ENCODE results near the gene SAMD14. TPM values are rescaled to one million over a fixed set of nuclear protein-coding genes. Genes with fewer than 3 reads are reported as not detected.

SAMD14 gene
- total and polyA plus RNA-seq, 10 of the 15 experiments (the other 5 are each of a cell fraction or from before 2014, with no cell fraction given): 0.06 to 1.7 (median 0.25) TPM; not detected in 3

- Histone ChIP-seq H3K4me1 (ENCODE audit: control insufficient read depth, insufficient read depth, low read length) (no peaks in the 10 kb centered on the region), H3K4me2 (ENCODE audit: control insufficient read depth, insufficient read depth) (no peak overlapping the region), H3K36me3 (ENCODE audit: control insufficient read depth in 2 of 2, insufficient read depth in 2 of 2, low read length in 1 of 2) (no peaks in the 10 kb centered on the region; a peak in 2 of 4 replicates), H3K9me3 (replicated peaks; ENCODE audit: control insufficient read depth, insufficient read depth, low read length) (no peaks in the 10 kb centered on the region), H4K20me1 (ENCODE audit: control insufficient read depth, insufficient read depth) (no peaks in the 10 kb centered on the region), H3K79me2 (ENCODE audit: control insufficient read depth, insufficient read depth, low read length) (no peaks in the 10 kb centered on the region), H3K4me3 (no peak overlapping the region), H3K27me3 (replicated peaks in 1 of 2; ENCODE audit: control insufficient read depth in 2 of 2, insufficient read depth in 2 of 2, low read length in 1 of 2) (no peaks in the 10 kb centered on the region), H3K9ac (ENCODE audit: control insufficient read depth, insufficient read depth, low read length) (no peak overlapping the region), H2AFZ (ENCODE audit: control insufficient read depth, low read depth, low read length) (no peak overlapping the region), H3K27ac (ENCODE audit: control insufficient read depth, insufficient read depth) (no peak overlapping the region)
- in situ Hi-C loops (cut with MboI) (no loop called here), intact Hi-C loops (cut with micrococcal nuclease; ENCODE audit: unreplicated experiment) (no loop called here)
- ChIA-PET POLR2A (no interaction called here), CTCF (interaction anchor here (1.0 to 2.3 kb wide), 2 partner anchors 16 to 59 kb away, joined by 3 to 5 read pairs; no protein-coding TSS in a partner anchor), SMC1A (ENCODE audit: uncharacterized antibody, unreplicated experiment) (no interaction called here), RAD21 (ENCODE audit: unreplicated experiment) (interaction anchor here (1.7 kb wide), 1 partner anchor 16 kb away, joined by 7 read pairs; no protein-coding TSS in a partner anchor)
- FAIRE-seq: no peak
- DNase-seq (ENCODE audit: low read depth, low spot score): no peak
- BruUV-seq (replicated peaks): no TSS peak
- WGBS (ENCODE audit: insufficient coverage, insufficient replicate concordance, low lambda C conversion rate, missing lambda C conversion rate): 72% methylated on average over 19 of the region's 19 CpGs
- ATAC-seq: no peak
- TF ChIP-seq PAX5 (IDR thresholded peaks at IDR 0.05; ENCODE audit: borderline replicate concordance, low read depth, low read length) (no peak), ZNF384 (IDR thresholded peaks at IDR 0.05; ENCODE audit: borderline replicate concordance, low read depth, low read length) (no peak), E2F8 (IDR thresholded peaks at IDR 0.05; ENCODE audit: low read depth, partially characterized antibody) (no peak), ATF2 (IDR thresholded peaks at IDR 0.05; ENCODE audit: low read length) (no peak), STAT3 (IDR thresholded peaks at IDR 0.05; ENCODE audit: low read depth, low read length) (no peak), LARP7 (IDR thresholded peaks at IDR 0.05) (no peak), ATF3 (IDR thresholded peaks at IDR 0.05; ENCODE audit: borderline replicate concordance, extremely low read depth, low read depth, low read length) (no peak), CBX5 (IDR thresholded peaks at IDR 0.05; ENCODE audit: low read depth) (no peak), CTCF (IDR thresholded peaks at IDR 0.05 in 2 of 3, conservative IDR thresholded peaks at IDR 0.05 in 1 of 3; ENCODE audit: control insufficient read depth in 2 of 3, extremely low read depth in 1 of 3, insufficient read depth in 1 of 3, low read depth in 3 of 3, low read length in 3 of 3) (no peak), MYB (IDR thresholded peaks at IDR 0.05; ENCODE audit: borderline replicate concordance, low read depth, low read length) (no peak), GATAD2B (conservative IDR thresholded peaks at IDR 0.05; ENCODE audit: low read depth) (no peak), NRF1 (conservative IDR thresholded peaks at IDR 0.05; ENCODE audit: low read depth, low read length) (no peak), MTA3 (IDR thresholded peaks at IDR 0.05; ENCODE audit: borderline replicate concordance, low read length) (no peak), IKZF1 (conservative IDR thresholded peaks at IDR 0.05) (no peak), CBX3 (IDR thresholded peaks at IDR 0.05; ENCODE audit: borderline replicate concordance, low read depth) (no peak)
Observed at GRCh38 chr17:50110591-50111349, 19.2 kb downstream of the SAMD14 start.

Measured in GM12878 (cell line).